Transverse colon (tissue), 4 donors: Measurements from ENCODE around the gene KLF11. TPM values are rescaled to one million over a fixed set of nuclear protein-coding genes. Genes with fewer than 3 reads are reported as not detected.

ENCODE experiments used
- DNase-seq: peaks from one replicate; pipeline ENCODE4 v3.0.0-alpha.2; 2019
- H3K27ac ChIP-seq, 4 donors: fragments of 200-600 bp; sonication (generic); 2 replicates each; pipeline ENCODE4 v1.5.1; 2016 to 2018; ENCODE audit warnings: inconsistent platforms in 4 of 4
- H3K27me3 ChIP-seq: fragments of 200-600 bp; sonication (generic); 2 replicates; pipeline ENCODE4 v1.5.1; 2017; ENCODE audit warnings: inconsistent platforms
- H3K36me3 ChIP-seq, 4 donors: fragments of 200-600 bp; sonication (generic); 2 replicates each; pipeline ENCODE4 v1.5.1; 2017 to 2019; ENCODE audit warnings: inconsistent platforms in 4 of 4
- H3K4me1 ChIP-seq, 4 donors: fragments of 200-600 bp; sonication (generic); 2 replicates each; pipeline ENCODE4 v1.5.1; 2017 to 2020; ENCODE audit warnings: inconsistent platforms in 4 of 4
- H3K4me3 ChIP-seq, 4 donors: fragments of 200-600 bp; sonication (generic); 1 replicate in 1 of 4; 2 replicates in 3 of 4; pipeline versions ENCODE4 v1.5.1 to v1.6.1; 2017 to 2019; ENCODE audit warnings: inconsistent platforms in 4 of 4
- H3K9me3 ChIP-seq, 2 donors: fragments of 200-600 bp; sonication (generic); 2 replicates each; pipeline ENCODE4 v1.5.1; 2017 to 2019; ENCODE audit warnings: inconsistent platforms in 2 of 2
- CTCF ChIP-seq, 5 experiments: fragments of 200-600 bp in 3 of 5; fragments of 450-650 bp in 2 of 5; sonication (generic) in 3 of 5; IDR thresholded peaks; 1 replicate in 2 of 5; 2 replicates in 3 of 5; pipeline ENCODE4 v1.5.1; 2016 to 2017; ENCODE audit warnings: antibody characterized with exemption in 5 of 5, inconsistent platforms in 3 of 5, mild to moderate bottlenecking in 2 of 5, moderate library complexity in 1 of 5
- EP300 ChIP-seq: sonication (generic); formaldehyde crosslinking; IDR thresholded peaks from one replicate; pipeline ENCODE4 v1.6.1; 2017; ENCODE audit warnings: antibody characterized with exemption, low read depth
- POLR2A ChIP-seq: fragments of 450-650 bp; IDR thresholded peaks from one replicate; pipeline ENCODE4 v1.6.1; 2016; ENCODE audit warnings: antibody characterized with exemption, mild to moderate bottlenecking, moderate library complexity
- POLR2AphosphoS5 ChIP-seq, 3 donors: sonication (generic); formaldehyde crosslinking; IDR thresholded peaks; one replicate each; pipeline ENCODE4 v1.6.1; 2016; ENCODE audit warnings: antibody characterized with exemption in 3 of 3
- WGBS, 2 donors: methylation state at CpG; one replicate each; pipeline ENCODE4 v1.1.5; 2018; ENCODE audit warnings: low coverage in 1 of 2; 5-methylcytosine and 5-hydroxymethylcytosine counted together
- in situ Hi-C, 4 donors: fragments of 200-750 bp; cut with MboI; loops; one replicate each; pipeline versions ENCODE4 v1.15.0 to v1.15.1; 2017; ENCODE audit warnings: low sequenced_read_pairs in 3 of 4, low pct_ligation_motif_present in 1 of 4, low pct_unique_long_range_greater_than_20kb in 1 of 4
- intact Hi-C: fragments of 100-400 bp; cut with DNase I; formaldehyde crosslinking; loops from one replicate; pipeline ENCODE4 v1.15.1; 2023; ENCODE audit warnings: low total_unique reads
- total RNA-seq, 4 donors: library from RNA; depleted of rRNA; stranded (reverse); fragments of >200 nt; gene quantifications; one replicate each; pipeline ENCODE4 v1.1.0, GENCODE V29; 2016

Gene KLF11
- total RNA-seq, 4 donors from 2014 or later = 6.6 to 17.0 (median 10.5) TPM

- no peak for TF ChIP-seq EP300
- no peak for TF ChIP-seq POLR2A
- TF ChIP-seq POLR2AphosphoS5 (IDR thresholded peaks at IDR 0.05) = no peak
- no peak for TF ChIP-seq CTCF (IDR thresholded peaks at IDR 0.05)
- 84 to 92% methylated on average over 11 to 20 of the region's 20 CpGs for WGBS, 2 donors
- no peaks in the 10 kb centered on the region for H3K36me3 ChIP-seq
- no peak overlapping the region for H3K27ac ChIP-seq
- no peaks in the 10 kb centered on the region for H3K27me3 ChIP-seq
- H3K4me1 ChIP-seq = peaks cover 10 to 13% (median 12%) of the 10 kb centered on the region in 4 donors
- intact Hi-C loops = no loop called here
- H3K4me3 ChIP-seq = no peak overlapping the region
- in situ Hi-C loops = no loop called here
- DNase-seq = no peak
- H3K9me3 ChIP-seq = no peaks in the 10 kb centered on the region
Observed at GRCh38 chr2:10003206-10004125, 39.9 kb upstream of the KLF11 start.

- in situ Hi-C loops (no loop called here), intact Hi-C loops (no loop called here)
- no peaks in the 10 kb centered on the region for H3K9me3 ChIP-seq
- no peaks in the 10 kb centered on the region for H3K27me3 ChIP-seq
- WGBS, 2 donors = 97% methylated on average over 5 of the region's 5 CpGs; no CpG with 5 or more reads in 1 of the 2 donors
- no peak overlapping the region for H3K27ac ChIP-seq
- no peaks in the 10 kb centered on the region for H3K36me3 ChIP-seq
- peaks cover 13 to 17% (median 14%) of the 10 kb centered on the region in 4 donors for H3K4me1 ChIP-seq
- DNase-seq = no peak
- H3K4me3 ChIP-seq = no peak overlapping the region
- TF ChIP-seq EP300 = no peak
- no peak for TF ChIP-seq POLR2AphosphoS5 (IDR thresholded peaks at IDR 0.05)
- TF ChIP-seq CTCF (IDR thresholded peaks at IDR 0.05) = no peak
- no peak for TF ChIP-seq POLR2A
Observed at GRCh38 chr2:10004401-10004800, 38.9 kb upstream of the KLF11 start.

GRCh38 chr2:10004836-10005235, 38.5 kb upstream of the KLF11 start:
- Histone ChIP-seq H3K4me1 (peaks cover 16 to 22% (median 18%) of the 10 kb centered on the region in 4 donors), H3K9me3 (no peaks in the 10 kb centered on the region), H3K36me3 (no peaks in the 10 kb centered on the region), H3K4me3 (no peak overlapping the region), H3K27ac (no peak overlapping the region), H3K27me3 (no peaks in the 10 kb centered on the region)
- DNase-seq = no peak
- 42 to 89% methylated on average over 2 to 3 of the region's 3 CpGs for WGBS, 2 donors
- in situ Hi-C loops (no loop called here), intact Hi-C loops (no loop called here)
- no peak for TF ChIP-seq POLR2A
- TF ChIP-seq EP300 = no peak
- no peak for TF ChIP-seq CTCF (IDR thresholded peaks at IDR 0.05)
- no peak for TF ChIP-seq POLR2AphosphoS5 (IDR thresholded peaks at IDR 0.05)

GRCh38 chr2:10005461-10006235, 37.7 kb upstream of the KLF11 start:
- TF ChIP-seq POLR2AphosphoS5 (IDR thresholded peaks at IDR 0.05) (no peak), CTCF (IDR thresholded peaks at IDR 0.05) (no peak), POLR2A (no peak), EP300 (no peak)
- intact Hi-C loops (no loop called here), in situ Hi-C loops (no loop called here)
- DNase-seq = no peak
- peaks cover 22 to 27% (median 24%) of the 10 kb centered on the region in 4 donors for H3K4me1 ChIP-seq
- no peaks in the 10 kb centered on the region for H3K36me3 ChIP-seq
- no peaks in the 10 kb centered on the region for H3K9me3 ChIP-seq
- H3K27me3 ChIP-seq = no peaks in the 10 kb centered on the region
- 96 to 100% methylated on average over 5 to 17 of the region's 17 CpGs for WGBS, 2 donors
- no peak overlapping the region for H3K27ac ChIP-seq
- no peak overlapping the region for H3K4me3 ChIP-seq
